ENCODE data around the gene CTXND1.

GRCh38 chr15:80176443-80176842 lies 75.6 kb downstream of the CTXND1 start:
- no peak for TF ChIP-seq REST (IDR thresholded peaks at IDR 0.05; ENCODE audit: insufficient replicate concordance, low read depth)
- no peak for TF ChIP-seq CTCF (IDR thresholded peaks at IDR 0.05; ENCODE audit: insufficient read depth, low read length)

All from HL-60 (cell line).